AG04449 (cell line): ENCODE data around the gene KDM1A.

Experiments used
- CTCF ChIA-PET: fragments of 350-600 bp; formaldehyde crosslinking; extraction: SDS; loops from one replicate; lab custom pipeline; 2021; ENCODE audit warnings: antibody characterized with exemption; lab: Yijun Ruan, JAX
- POLR2A ChIA-PET: fragments of 400-600, 350-600 bp; formaldehyde crosslinking; extraction: SDS; loops from one replicate; lab custom pipeline; 2020; ENCODE audit warnings: antibody characterized with exemption, inconsistent platforms; lab: Yijun Ruan, JAX
- DNase-seq: peaks from one replicate; pipeline ENCODE4 v3.0.0-alpha.2; 2010; ENCODE audit warnings: low read depth, low spot score
- H3K4me3 ChIP-seq: 2 replicates; pipeline ENCODE4 v1.5.1; 2011; ENCODE audit warnings: low read depth, mild to moderate bottlenecking, control low read depth, low read length
- CTCF ChIP-seq: IDR thresholded peaks from one replicate; pipeline ENCODE4 v1.5.1; 2011; ENCODE audit warnings: mild to moderate bottlenecking, moderate library complexity, low read length, control low read depth, inconsistent platforms; ENCODE audit not compliant: insufficient read depth; ENCODE audit errors: missing control alignments

The KDM1A gene

GRCh38 chr1:23013657-23014056, 5.6 kb upstream of the KDM1A start:
- ChIA-PET POLR2A (no interaction called here), CTCF (interaction anchor here (0.8 to 1.2 kb wide), 2 partner anchors 34 to 37 kb away, joined by 3 read pairs; no protein-coding TSS in a partner anchor)
- no peak for TF ChIP-seq CTCF
- no peak for DNase-seq
- no peak overlapping the region for H3K4me3 ChIP-seq

- no peak for DNase-seq
- CTCF ChIA-PET, result interaction anchor here (2.8 kb wide), 1 partner anchor 11 kb away, joined by 8 read pairs; no protein-coding TSS in a partner anchor
- H3K4me3 ChIP-seq, result peak overlapping the region; percentile 85
- no peak for TF ChIP-seq CTCF
- POLR2A ChIA-PET, result interaction anchor here (0.7 to 1.0 kb wide), 3 partner anchors 9 to 66 kb away, joined by 3 to 5 read pairs (median 5); no protein-coding TSS in a partner anchor
These were observed 591 bp upstream of the KDM1A start for GRCh38 chr1:23018661-23019093.

- POLR2A ChIA-PET, result interaction anchor here (0.6 kb wide), 1 partner anchor 215 kb away, joined by 3 read pairs; no protein-coding TSS in a partner anchor
- CTCF ChIA-PET, result interaction anchor here (1.0 to 2.8 kb wide), 5 partner anchors 10 to 165 kb away, joined by 3 to 8 read pairs (median 6); no protein-coding TSS in a partner anchor
These were observed 776 bp downstream of the KDM1A start for GRCh38 chr1:23019863-23020625.

GRCh38 chr1:23020706-23021405, 1.6 kb downstream of the KDM1A start:
- POLR2A ChIA-PET, result interaction anchor here (0.6 kb wide), 1 partner anchor 57 kb away, joined by 3 read pairs; no protein-coding TSS in a partner anchor
- TF ChIP-seq CTCF, result no peak
- peak overlapping the region; percentile 85 for H3K4me3 ChIP-seq
- CTCF ChIA-PET, result interaction anchor here (1.0 to 2.8 kb wide), 5 partner anchors 9 to 164 kb away, joined by 3 to 8 read pairs (median 6); no protein-coding TSS in a partner anchor
- no peak for DNase-seq

More at GRCh38 chr1:23019863-23020625, 776 bp downstream of the KDM1A start:
- no peak for TF ChIP-seq CTCF
- H3K4me3 ChIP-seq, result peak overlapping the region; percentile 85
- no peak for DNase-seq

GRCh38 chr1:23021834-23022233, 2.6 kb downstream of the KDM1A start:
- H3K4me3 ChIP-seq, result no peak overlapping the region
- no peak for DNase-seq
- POLR2A ChIA-PET, result no interaction called here
- CTCF ChIA-PET, result no interaction called here
- no peak for TF ChIP-seq CTCF
